Loucy (cell line): ENCODE data around the gene SNX19.

ENCODE experiments used
- H2AFZ ChIP-seq: fragments of 200-600 bp; sonication (generic); 2 replicates; pipeline ENCODE4 v1.6.0; 2016; ENCODE audit warnings: antibody characterized with exemption, mild to moderate bottlenecking, low read length, moderate library complexity
- H3F3A ChIP-seq: fragments of 200-600 bp; 2 replicates; pipeline ENCODE4 v1.6.0; 2016; ENCODE audit warnings: antibody characterized with exemption, low read depth, mild to moderate bottlenecking
- H3K27me3 ChIP-seq: fragments of 200-600 bp; sonication (generic); 2 replicates; pipeline ENCODE4 v1.6.1; 2014; ENCODE audit warnings: low read length, mild to moderate bottlenecking; ENCODE audit not compliant: insufficient read depth, poor library complexity, severe bottlenecking
- H3K36me3 ChIP-seq: fragments of 200-600 bp; sonication (generic); 2 replicates; pipeline ENCODE4 v1.6.1; 2016; ENCODE audit warnings: low read length; ENCODE audit not compliant: insufficient read depth
- H3K4me1 ChIP-seq: fragments of 200-600 bp; sonication (generic); 2 replicates; pipeline ENCODE4 v1.5.1; 2014; ENCODE audit warnings: low read length, mild to moderate bottlenecking; ENCODE audit not compliant: insufficient read depth, poor library complexity, severe bottlenecking
- H3K4me2 ChIP-seq: fragments of 200-600 bp; sonication (generic); 2 replicates; pipeline ENCODE4 v1.6.0; 2014; ENCODE audit warnings: antibody characterized with exemption, low read length, low read depth, mild to moderate bottlenecking; ENCODE audit not compliant: poor library complexity, severe bottlenecking
- H3K4me3 ChIP-seq: fragments of 200-600 bp; sonication (generic); 2 replicates; pipeline ENCODE4 v1.5.1; 2014; ENCODE audit warnings: low read length, mild to moderate bottlenecking, mixed read lengths; ENCODE audit not compliant: poor library complexity, severe bottlenecking
- H3K79me2 ChIP-seq: fragments of 200-600 bp; sonication (generic); 2 replicates; pipeline ENCODE4 v1.6.1; 2014; ENCODE audit warnings: low read length; ENCODE audit not compliant: insufficient read depth
- H3K9ac ChIP-seq: fragments of 200-600 bp; sonication (generic); 2 replicates; pipeline ENCODE4 v1.6.0; 2014; ENCODE audit warnings: mild to moderate bottlenecking, low read depth, low read length, moderate library complexity; ENCODE audit not compliant: poor library complexity, severe bottlenecking
- H3K9me2 ChIP-seq: fragments of 200-600 bp; sonication (generic); replicated peaks from 2 replicates; pipeline ENCODE4 v1.6.1; 2016; ENCODE audit warnings: low read depth, low read length, mixed read lengths
- H3K9me3 ChIP-seq: fragments of 200-600 bp; sonication (generic); 2 replicates; pipeline ENCODE4 v1.6.1; 2014; ENCODE audit warnings: mild to moderate bottlenecking, antibody characterized with exemption, low read length, low read depth; ENCODE audit not compliant: insufficient read depth
- H4K20me1 ChIP-seq: fragments of 200-600 bp; sonication (generic); 2 replicates; pipeline ENCODE4 v1.6.0; 2014; ENCODE audit warnings: antibody characterized with exemption, low read length, mild to moderate bottlenecking; ENCODE audit not compliant: insufficient read depth, poor library complexity, severe bottlenecking
- CTCF ChIP-seq: fragments of 200-600 bp; sonication (generic); conservative IDR thresholded peaks from 2 replicates; pipeline ENCODE4 v1.5.1; 2014; ENCODE audit warnings: mild to moderate bottlenecking, antibody characterized with exemption, low read length
- EZH2phosphoT487 ChIP-seq: fragments of 200-600 bp; IDR thresholded peaks from 2 replicates; pipeline ENCODE4 v1.6.1; 2018; ENCODE audit warnings: antibody characterized with exemption, mild to moderate bottlenecking, moderate library complexity, borderline replicate concordance

Gene SNX19

DNA sequence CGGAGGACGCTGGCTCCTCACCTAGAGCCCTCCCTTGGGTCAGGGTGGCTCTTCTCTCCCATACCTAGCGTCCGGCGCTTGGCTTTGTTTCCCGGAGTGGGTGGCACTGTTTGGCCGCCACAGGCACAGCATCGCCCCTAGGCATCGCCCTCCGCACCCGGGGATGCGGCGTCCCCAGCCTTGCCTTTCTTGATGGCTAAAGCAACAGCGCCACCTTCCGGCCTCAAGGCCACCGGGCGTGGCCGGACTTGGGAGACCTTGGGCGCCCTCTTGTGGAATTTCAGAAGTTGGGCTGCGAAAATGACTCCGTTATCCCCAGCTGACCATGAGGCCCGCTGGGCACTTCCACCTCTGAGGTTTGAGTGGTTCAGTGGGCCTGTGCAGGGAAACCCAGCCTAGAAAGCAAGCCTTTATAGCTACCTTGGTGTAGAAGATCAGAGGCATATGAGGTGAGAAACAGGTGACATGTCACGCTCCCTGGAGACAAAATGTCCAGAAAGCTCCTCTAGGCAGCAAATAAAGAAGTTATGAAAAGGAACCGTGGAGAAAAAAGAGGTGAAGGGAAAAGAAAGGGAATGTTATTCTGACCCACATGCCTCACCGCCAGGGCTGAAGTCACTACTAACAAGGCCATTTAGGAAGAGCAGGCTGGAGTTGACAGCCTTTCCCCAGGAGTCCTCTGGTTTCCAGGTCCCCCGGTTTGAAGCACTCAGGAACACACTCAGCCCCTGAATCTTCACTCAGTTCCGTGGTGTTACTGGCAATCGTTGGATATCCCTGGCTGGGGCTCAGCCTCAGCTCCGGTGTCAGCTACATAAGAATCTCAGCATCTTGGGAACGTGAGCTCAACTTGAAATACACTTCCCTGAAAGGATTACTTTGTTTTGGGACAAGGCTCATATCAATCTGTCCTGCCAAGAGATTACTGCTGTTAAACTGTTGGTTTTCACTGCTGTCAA, 54.1 kb downstream of the SNX19 start:
- Histone ChIP-seq H3K4me3 (no peak overlapping the region), H3K9me2 (no peaks in the 10 kb centered on the region), H3K4me2 (no peak overlapping the region), H3K27me3 (no peaks in the 10 kb centered on the region), H4K20me1 (no peaks in the 10 kb centered on the region), H3K9ac (no peak overlapping the region), H3K79me2 (no peaks in the 10 kb centered on the region), H2AFZ (no peak overlapping the region), H3F3A (no peaks in the 10 kb centered on the region), H3K9me3 (no peaks in the 10 kb centered on the region), H3K36me3 (no peaks in the 10 kb centered on the region), H3K4me1 (no peaks in the 10 kb centered on the region)
- TF ChIP-seq CTCF (peak; percentile 100), EZH2phosphoT487 (no peak)

- no peaks in the 10 kb centered on the region for H3K36me3 ChIP-seq
- no peak overlapping the region for H2AFZ ChIP-seq
- no peaks in the 10 kb centered on the region for H3K79me2 ChIP-seq
- H3K9ac ChIP-seq: no peak overlapping the region
- H3K4me1 ChIP-seq: no peaks in the 10 kb centered on the region
- H3K4me3 ChIP-seq: no peak overlapping the region
- no peak overlapping the region for H3K4me2 ChIP-seq
- H3K9me2 ChIP-seq: no peaks in the 10 kb centered on the region
- no peaks in the 10 kb centered on the region for H3K27me3 ChIP-seq
- H3K9me3 ChIP-seq: no peaks in the 10 kb centered on the region
- no peaks in the 10 kb centered on the region for H3F3A ChIP-seq
- no peak for TF ChIP-seq EZH2phosphoT487
- no peak for TF ChIP-seq CTCF
- no peaks in the 10 kb centered on the region for H4K20me1 ChIP-seq
These were observed 55.0 kb downstream of the SNX19 start for GRCh38 chr11:130861283-130861682.

GRCh38 chr11:130859886-130860285, 56.4 kb downstream of the SNX19 start:
- H3K9ac ChIP-seq: no peak overlapping the region
- H3K4me3 ChIP-seq: no peak overlapping the region
- H3K4me2 ChIP-seq: no peak overlapping the region
- H3K27me3 ChIP-seq: no peaks in the 10 kb centered on the region
- H3K9me2 ChIP-seq: no peaks in the 10 kb centered on the region
- TF ChIP-seq EZH2phosphoT487 (no peak), CTCF (no peak)
- H3K4me1 ChIP-seq: no peaks in the 10 kb centered on the region
- no peak overlapping the region for H2AFZ ChIP-seq
- no peaks in the 10 kb centered on the region for H3K79me2 ChIP-seq
- no peaks in the 10 kb centered on the region for H3K36me3 ChIP-seq
- no peaks in the 10 kb centered on the region for H3K9me3 ChIP-seq
- no peaks in the 10 kb centered on the region for H3F3A ChIP-seq
- H4K20me1 ChIP-seq: no peaks in the 10 kb centered on the region
